ENCODE results near the gene LPXN.
A peak's percentile ranks its signal among the peaks of the same experiment; 100 is the strongest.
"Not testable (repeated sequence)": the region's sequence is repeated elsewhere in the genome, so short reads cannot be mapped to it uniquely, and the experiment has no call there.

The LPXN gene

GRCh38 chr11:58579192-58580129 lies 3.8 kb upstream of the LPXN start:
- Histone ChIP-seq H3K36me3 (ENCODE audit: control insufficient read depth, insufficient read depth, low read length) (no peaks in the 10 kb centered on the region), H3K27me3 (ENCODE audit: control insufficient read depth, insufficient read depth, low read length) (no peaks in the 10 kb centered on the region), H3K9me3 (ENCODE audit: control insufficient read depth, insufficient read depth, low read length) (no peaks in the 10 kb centered on the region), H3K4me1 (ENCODE audit: control insufficient read depth, insufficient read depth, low read length) (0 out of 2 replicates have a peak, but pooled peaks cover 1% of the 10 kb centered on the region), H3K27ac (ENCODE audit: low read length) (no peak overlapping the region), H3K4me3 (ENCODE audit: low read length) (peak overlapping the region; percentile 86)
- no peak for DNase-seq (ENCODE audit: low read depth, low spot score)
- WGBS (ENCODE audit: insufficient coverage, insufficient read length): no CpG with 5 or more reads among the region's 78 CpGs

- no peak for DNase-seq (ENCODE audit: low read depth, low spot score)
- Histone ChIP-seq H3K36me3 (ENCODE audit: control insufficient read depth, insufficient read depth, low read length) (no peaks in the 10 kb centered on the region), H3K4me3 (ENCODE audit: low read length) (peak within 1 kb of the TSS; percentile 86), H3K27me3 (ENCODE audit: control insufficient read depth, insufficient read depth, low read length) (no peaks in the 10 kb centered on the region), H3K9me3 (ENCODE audit: control insufficient read depth, insufficient read depth, low read length) (no peaks in the 10 kb centered on the region), H3K4me1 (ENCODE audit: control insufficient read depth, insufficient read depth, low read length) (0 out of 2 replicates have a peak, but pooled peaks cover 1% of the 10 kb centered on the region), H3K27ac (ENCODE audit: low read length) (no peak within 1 kb of the TSS)
- no CpG with 5 or more reads among the region's 51 CpGs for WGBS (ENCODE audit: insufficient coverage, insufficient read length)
These were observed 3.1 kb upstream of the LPXN start, which contains the start of gene ZFP91 for GRCh38 chr11:58578635-58579191. Gene ZFP91 (plus strand): TSS chr11:58579063. CDS start chr11:58579282, 219 bp downstream.

GRCh38 chr11:58578136-58578634 lies 2.5 kb upstream of the LPXN start:
- 0 out of 2 replicates have a peak, but pooled peaks cover 1% of the 10 kb centered on the region for H3K4me1 ChIP-seq (ENCODE audit: control insufficient read depth, insufficient read depth, low read length)
- DNase-seq (ENCODE audit: low read depth, low spot score): peak; percentile 90

GRCh38 chr11:58577555-58578135 lies 2.0 kb upstream of the LPXN start:
- Histone ChIP-seq H3K4me1 (ENCODE audit: control insufficient read depth, insufficient read depth, low read length) (0 out of 2 replicates have a peak, but pooled peaks cover 1% of the 10 kb centered on the region), H3K9me3 (ENCODE audit: control insufficient read depth, insufficient read depth, low read length) (no peaks in the 10 kb centered on the region), H3K27ac (ENCODE audit: low read length) (no peak overlapping the region), H3K4me3 (ENCODE audit: low read length) (peak overlapping the region; percentile 43; the same call in 1 of the 2 replicates), H3K36me3 (ENCODE audit: control insufficient read depth, insufficient read depth, low read length) (no peaks in the 10 kb centered on the region), H3K27me3 (ENCODE audit: control insufficient read depth, insufficient read depth, low read length) (no peaks in the 10 kb centered on the region)
- no CpG with 5 or more reads among the region's 21 CpGs for WGBS (ENCODE audit: insufficient coverage, insufficient read length)
- DNase-seq (ENCODE audit: low read depth, low spot score): no peak

More at GRCh38 chr11:58578136-58578634, 2.5 kb upstream of the LPXN start:
- Histone ChIP-seq H3K4me3 (ENCODE audit: low read length) (peak overlapping the region; percentile 86), H3K36me3 (ENCODE audit: control insufficient read depth, insufficient read depth, low read length) (no peaks in the 10 kb centered on the region), H3K27ac (ENCODE audit: low read length) (no peak overlapping the region), H3K27me3 (ENCODE audit: control insufficient read depth, insufficient read depth, low read length) (no peaks in the 10 kb centered on the region), H3K9me3 (ENCODE audit: control insufficient read depth, insufficient read depth, low read length) (no peaks in the 10 kb centered on the region)
- no CpG with 5 or more reads among the region's 33 CpGs for WGBS (ENCODE audit: insufficient coverage, insufficient read length)

- 0 out of 2 replicates have a peak, but pooled peaks cover 1% of the 10 kb centered on the region for H3K4me1 ChIP-seq (ENCODE audit: control insufficient read depth, insufficient read depth, low read length)
These were observed 1.3 kb upstream of the LPXN start for GRCh38 chr11:58576887-58577471.

GRCh38 chr11:58574881-58575280 lies 775 bp downstream of the LPXN start:
- Histone ChIP-seq H3K4me3 (ENCODE audit: low read length) (no peak overlapping the region), H3K27me3 (ENCODE audit: control insufficient read depth, insufficient read depth, low read length) (no peaks in the 10 kb centered on the region), H3K4me1 (ENCODE audit: control insufficient read depth, insufficient read depth, low read length) (0 out of 2 replicates have a peak, but pooled peaks cover 1% of the 10 kb centered on the region), H3K27ac (ENCODE audit: low read length) (no peak overlapping the region), H3K36me3 (ENCODE audit: control insufficient read depth, insufficient read depth, low read length) (no peaks in the 10 kb centered on the region), H3K9me3 (ENCODE audit: control insufficient read depth, insufficient read depth, low read length) (no peaks in the 10 kb centered on the region)
- DNase-seq (ENCODE audit: low read depth, low spot score): no peak

More at GRCh38 chr11:58576887-58577471, 1.3 kb upstream of the LPXN start:
- Histone ChIP-seq H3K36me3 (ENCODE audit: control insufficient read depth, insufficient read depth, low read length) (no peaks in the 10 kb centered on the region), H3K9me3 (ENCODE audit: control insufficient read depth, insufficient read depth, low read length) (no peaks in the 10 kb centered on the region), H3K27me3 (ENCODE audit: control insufficient read depth, insufficient read depth, low read length) (no peaks in the 10 kb centered on the region), H3K4me3 (ENCODE audit: low read length) (peak overlapping the region; percentile 43; the same call in 1 of the 2 replicates), H3K27ac (ENCODE audit: low read length) (no peak overlapping the region)
- DNase-seq (ENCODE audit: low read depth, low spot score): no peak
- no CpG with 5 or more reads among the region's 4 CpGs for WGBS (ENCODE audit: insufficient coverage, insufficient read length)

GRCh38 chr11:58573451-58574104 lies 2.1 kb downstream of the LPXN start:
- H3K9me3 ChIP-seq (ENCODE audit: control insufficient read depth, insufficient read depth, low read length): no peaks in the 10 kb centered on the region
- 0 out of 2 replicates have a peak, but pooled peaks cover 1% of the 10 kb centered on the region for H3K4me1 ChIP-seq (ENCODE audit: control insufficient read depth, insufficient read depth, low read length)
- no peak for DNase-seq (ENCODE audit: low read depth, low spot score)
- H3K27ac ChIP-seq (ENCODE audit: low read length): no peak overlapping the region
- no peaks in the 10 kb centered on the region for H3K27me3 ChIP-seq (ENCODE audit: control insufficient read depth, insufficient read depth, low read length)
- no peak overlapping the region for H3K4me3 ChIP-seq (ENCODE audit: low read length)
- no peaks in the 10 kb centered on the region for H3K36me3 ChIP-seq (ENCODE audit: control insufficient read depth, insufficient read depth, low read length)
- WGBS (ENCODE audit: insufficient coverage, insufficient read length): no CpG with 5 or more reads among the region's 4 CpGs

GRCh38 chr11:58572906-58573305 lies 2.8 kb downstream of the LPXN start:
- not testable (repeated sequence) for H3K27ac ChIP-seq (ENCODE audit: low read length); DNase-seq (ENCODE audit: low read depth, low spot score); H3K36me3 ChIP-seq (ENCODE audit: control insufficient read depth, insufficient read depth, low read length); H3K9me3 ChIP-seq (ENCODE audit: control insufficient read depth, insufficient read depth, low read length); H3K4me3 ChIP-seq (ENCODE audit: low read length); H3K27me3 ChIP-seq (ENCODE audit: control insufficient read depth, insufficient read depth, low read length); H3K4me1 ChIP-seq (ENCODE audit: control insufficient read depth, insufficient read depth, low read length)
- WGBS (ENCODE audit: insufficient coverage, insufficient read length): no CpG with 5 or more reads among the region's 14 CpGs

- DNase-seq (ENCODE audit: low read depth, low spot score): no peak
- H3K4me1 ChIP-seq (ENCODE audit: control insufficient read depth, insufficient read depth, low read length): no peaks in the 10 kb centered on the region
- H3K36me3 ChIP-seq (ENCODE audit: control insufficient read depth, insufficient read depth, low read length): no peaks in the 10 kb centered on the region
These were observed 7.7 kb downstream of the LPXN start for GRCh38 chr11:58567889-58568512.

More at GRCh38 chr11:58567889-58568512, 7.7 kb downstream of the LPXN start:
- no peak overlapping the region for H3K27ac ChIP-seq (ENCODE audit: low read length)
- H3K9me3 ChIP-seq (ENCODE audit: control insufficient read depth, insufficient read depth, low read length): no peaks in the 10 kb centered on the region
- no peak overlapping the region for H3K4me3 ChIP-seq (ENCODE audit: low read length)
- WGBS (ENCODE audit: insufficient coverage, insufficient read length): no CpG with 5 or more reads among the region's 4 CpGs
- no peaks in the 10 kb centered on the region for H3K27me3 ChIP-seq (ENCODE audit: control insufficient read depth, insufficient read depth, low read length)
